Liver (tissue), 9 donors: ENCODE measurements around the gene PLEKHA8. TPM values are rescaled to one million over a fixed set of nuclear protein-coding genes. Genes with fewer than 3 reads are reported as not detected.

Experiments
- DNase-seq: peaks from one replicate; pipeline ENCODE4 v3.0.0-alpha.2; 2017; ENCODE audit warnings: low spot score
- H3K27ac ChIP-seq, 2 donors: one replicate each; pipeline ENCODE4 v1.7.0; 2013; ENCODE audit warnings: inconsistent platforms in 2 of 2, low read length in 2 of 2, control low read depth in 1 of 2, low read depth in 1 of 2, mild to moderate bottlenecking in 1 of 2
- H3K27me3 ChIP-seq, 4 donors: one replicate each; pipeline versions ENCODE4 v1.6.1 to v1.7.0; 2013; ENCODE audit warnings: low read length in 3 of 4, inconsistent platforms in 1 of 4, mild to moderate bottlenecking in 1 of 4, moderate library complexity in 1 of 4; ENCODE audit not compliant: control insufficient read depth in 4 of 4, insufficient read depth in 4 of 4
- H3K36me3 ChIP-seq, 4 donors: one replicate each; pipeline versions ENCODE4 v1.6.1 to v1.7.0; 2013; ENCODE audit warnings: low read length in 3 of 4, mild to moderate bottlenecking in 3 of 4, low read depth in 1 of 4, moderate library complexity in 1 of 4; ENCODE audit not compliant: control insufficient read depth in 4 of 4, insufficient read depth in 3 of 4
- H3K4me1 ChIP-seq, 4 donors: one replicate each; pipeline versions ENCODE4 v1.6.1 to v1.7.0; 2013; ENCODE audit warnings: low read length in 3 of 4, mild to moderate bottlenecking in 3 of 4, moderate library complexity in 1 of 4; ENCODE audit not compliant: control insufficient read depth in 4 of 4, insufficient read depth in 4 of 4
- H3K4me3 ChIP-seq, 3 donors: one replicate each; pipeline versions ENCODE4 v1.6.1 to v1.7.0; 2013; ENCODE audit warnings: low read length in 3 of 3, control low read depth in 1 of 3, low read depth in 1 of 3, mild to moderate bottlenecking in 1 of 3
- H3K9ac ChIP-seq, 2 donors: one replicate each; pipeline ENCODE4 v1.7.0; 2013; ENCODE audit warnings: low read length in 2 of 2, mild to moderate bottlenecking in 2 of 2, moderate library complexity in 2 of 2, control low read depth in 1 of 2, low read depth in 1 of 2
- H3K9me3 ChIP-seq, 4 donors: one replicate each; pipeline versions ENCODE4 v1.6.1 to v1.7.0; 2013; ENCODE audit warnings: low read length in 3 of 4; ENCODE audit not compliant: control insufficient read depth in 4 of 4
- ATF3 ChIP-seq: IDR thresholded peaks from 2 replicates; pipeline ENCODE4 v1.6.1; 2016; ENCODE audit warnings: antibody characterized with exemption
- EGR1 ChIP-seq, 2 donors: IDR thresholded peaks; 2 replicates each; pipeline ENCODE4 v1.6.1; 2016 to 2018; ENCODE audit warnings: antibody characterized with exemption in 2 of 2, low read depth in 2 of 2
- FOXA1 ChIP-seq: IDR thresholded peaks from 2 replicates; pipeline ENCODE4 v1.6.1; 2016; ENCODE audit warnings: antibody characterized with exemption
- FOXA2 ChIP-seq: IDR thresholded peaks from 2 replicates; pipeline ENCODE4 v1.6.1; 2016; ENCODE audit warnings: antibody characterized with exemption
- GABPA ChIP-seq, 2 donors: IDR thresholded peaks in 1 of 2; conservative IDR thresholded peaks in 1 of 2; 2 replicates each; pipeline ENCODE4 v1.6.1; 2016; ENCODE audit warnings: antibody characterized with exemption in 2 of 2, mild to moderate bottlenecking in 1 of 2, moderate library complexity in 1 of 2
- HNF4A ChIP-seq, 2 donors: conservative IDR thresholded peaks; 2 replicates each; pipeline ENCODE4 v1.6.1; 2016; ENCODE audit warnings: antibody characterized with exemption in 2 of 2, mild to moderate bottlenecking in 2 of 2
- HNF4G ChIP-seq: IDR thresholded peaks from 2 replicates; pipeline ENCODE4 v1.6.1; 2016; ENCODE audit warnings: antibody characterized with exemption
- NR2F2 ChIP-seq: IDR thresholded peaks from 2 replicates; pipeline ENCODE4 v1.6.1; 2016; ENCODE audit warnings: antibody characterized with exemption
- RAD21 ChIP-seq, 2 donors: IDR thresholded peaks; 2 replicates each; pipeline ENCODE4 v1.6.1; 2016; ENCODE audit warnings: antibody characterized with exemption in 2 of 2, mild to moderate bottlenecking in 2 of 2
- RXRA ChIP-seq, 2 donors: IDR thresholded peaks; 2 replicates each; pipeline ENCODE4 v1.6.1; 2017 to 2018; ENCODE audit warnings: antibody characterized with exemption in 2 of 2, mild to moderate bottlenecking in 1 of 2
- TAF1 ChIP-seq: conservative IDR thresholded peaks from 2 replicates; pipeline ENCODE4 v1.6.1; 2016; ENCODE audit warnings: antibody characterized with exemption, mild to moderate bottlenecking
- YY1 ChIP-seq: IDR thresholded peaks from 2 replicates; pipeline ENCODE4 v1.6.1; 2016; ENCODE audit warnings: antibody characterized with exemption, mild to moderate bottlenecking
- WGBS: extraction: QIAGEN DNeasy Blood & Tissue Kit; methylation state at CpG from one replicate; pipeline ENCODE4 v1.1.7; 2013; 5-methylcytosine and 5-hydroxymethylcytosine counted together
- polyA plus RNA-seq, 2 donors: library from polyadenylated mRNA; stranded (reverse) in 1 of 2; unstranded in 1 of 2; fragments of 200-250 nt in 1 of 2; fragments of >200 nt in 1 of 2; fragmentation: Nextera tagmentation in 1 of 2; extraction: Ambion mirVana in 1 of 2; gene quantifications; one replicate each; pipeline versions ENCODE4 v1.2.1 to v1.2.3, GENCODE V29; 2013 to 2015
- total RNA-seq, 2 donors: library from RNA; depleted of rRNA; stranded (reverse); fragments of >200 nt; gene quantifications; one replicate each; pipeline ENCODE4 v1.2.3, GENCODE V29; 2014
- TF ChIP-seq, protein P1 (sequence below): IDR thresholded peaks from 2 replicates; pipeline ENCODE4 v1.6.1; 2016; ENCODE audit warnings: antibody characterized with exemption
- TF ChIP-seq, protein P2 (sequence below): IDR thresholded peaks from 2 replicates; pipeline ENCODE4 v1.6.1; 2016; ENCODE audit warnings: antibody characterized with exemption, mild to moderate bottlenecking
- TF ChIP-seq, protein P3 (sequence below): IDR thresholded peaks from 2 replicates; pipeline ENCODE4 v1.6.1; 2016; ENCODE audit warnings: antibody characterized with exemption
- donor health status: healthy.
- donor health status: healthy.
- donor health status: healthy.
- donor health status: healthy.
- donor health status: healthy.

PLEKHA8 gene
- total and polyA plus RNA-seq, 4 donors, result 1.0 to 5.4 (median 2.4) TPM

DNA sequence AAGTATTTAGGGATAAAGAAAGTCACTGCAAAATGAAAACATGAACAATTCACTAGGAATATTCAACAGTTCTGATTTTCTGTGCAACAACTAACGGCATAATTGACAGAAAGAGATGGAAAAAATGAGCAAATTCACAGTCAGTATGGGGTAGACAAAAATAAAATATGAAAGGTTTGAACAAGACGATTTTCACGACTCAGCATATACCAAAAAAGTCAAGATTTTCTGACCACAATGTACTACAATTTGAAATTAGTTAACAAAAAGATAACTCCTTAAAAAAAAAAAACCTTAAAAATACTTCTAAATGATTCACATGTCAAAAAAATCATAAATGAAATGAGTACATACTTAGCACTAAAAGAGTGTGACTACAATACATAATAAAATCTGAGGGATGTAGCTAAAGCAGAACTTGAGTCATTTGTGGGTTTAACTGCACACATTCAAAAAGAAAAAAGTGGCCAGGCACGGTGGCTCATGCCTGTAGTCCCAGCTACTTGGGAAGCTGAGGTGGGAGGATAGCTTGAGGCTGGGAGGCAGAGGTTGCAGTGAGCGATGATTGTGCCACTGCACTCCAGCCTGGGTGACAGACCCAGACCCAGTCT lies 84.0 kb downstream of the PLEKHA8 start:
- DNase-seq, result no peak
- Histone ChIP-seq H3K36me3 (no peaks in the 10 kb centered on the region), H3K4me3 (no peak overlapping the region), H3K27me3 (no peaks in the 10 kb centered on the region), H3K9ac (no peak overlapping the region), H3K27ac (no peak overlapping the region), H3K9me3 (peaks cover 3 to 5% (median 3%) of the 10 kb centered on the region in 4 donors), H3K4me1 (no peaks in the 10 kb centered on the region)
- WGBS, result 95% methylated on average over 5 of the region's 5 CpGs
- TF ChIP-seq EGR1 (IDR thresholded peaks at IDR 0.05; ENCODE audit: low read depth in 2 of 2), result no peak
- no peak for TF ChIP-seq ATF3

GRCh38 chr7:30113144-30113543 lies 84.9 kb downstream of the PLEKHA8 start:
- Histone ChIP-seq H3K9me3 (peaks cover 3 to 5% (median 3%) of the 10 kb centered on the region in 4 donors), H3K9ac (no peak overlapping the region), H3K36me3 (no peaks in the 10 kb centered on the region), H3K27me3 (no peaks in the 10 kb centered on the region), H3K4me1 (no peaks in the 10 kb centered on the region), H3K4me3 (no peak overlapping the region), H3K27ac (no peak overlapping the region)
- DNase-seq, result no peak
- TF ChIP-seq, protein P1, sequence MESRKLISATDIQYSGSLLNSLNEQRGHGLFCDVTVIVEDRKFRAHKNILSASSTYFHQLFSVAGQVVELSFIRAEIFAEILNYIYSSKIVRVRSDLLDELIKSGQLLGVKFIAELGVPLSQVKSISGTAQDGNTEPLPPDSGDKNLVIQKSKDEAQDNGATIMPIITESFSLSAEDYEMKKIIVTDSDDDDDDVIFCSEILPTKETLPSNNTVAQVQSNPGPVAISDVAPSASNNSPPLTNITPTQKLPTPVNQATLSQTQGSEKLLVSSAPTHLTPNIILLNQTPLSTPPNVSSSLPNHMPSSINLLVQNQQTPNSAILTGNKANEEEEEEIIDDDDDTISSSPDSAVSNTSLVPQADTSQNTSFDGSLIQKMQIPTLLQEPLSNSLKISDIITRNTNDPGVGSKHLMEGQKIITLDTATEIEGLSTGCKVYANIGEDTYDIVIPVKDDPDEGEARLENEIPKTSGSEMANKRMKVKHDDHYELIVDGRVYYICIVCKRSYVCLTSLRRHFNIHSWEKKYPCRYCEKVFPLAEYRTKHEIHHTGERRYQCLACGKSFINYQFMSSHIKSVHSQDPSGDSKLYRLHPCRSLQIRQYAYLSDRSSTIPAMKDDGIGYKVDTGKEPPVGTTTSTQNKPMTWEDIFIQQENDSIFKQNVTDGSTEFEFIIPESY, result no peak
- TF ChIP-seq FOXA2 (no peak), RXRA (IDR thresholded peaks at IDR 0.05) (no peak), HNF4G (no peak), YY1 (no peak), GABPA (IDR thresholded peaks at IDR 0.05 in 1 of 2, conservative IDR thresholded peaks at IDR 0.05 in 1 of 2) (no peak), NR2F2 (no peak), HNF4A (conservative IDR thresholded peaks at IDR 0.05) (no peak), TAF1 (no peak), FOXA1 (no peak), RAD21 (IDR thresholded peaks at IDR 0.05) (no peak)
- TF ChIP-seq, protein P2, sequence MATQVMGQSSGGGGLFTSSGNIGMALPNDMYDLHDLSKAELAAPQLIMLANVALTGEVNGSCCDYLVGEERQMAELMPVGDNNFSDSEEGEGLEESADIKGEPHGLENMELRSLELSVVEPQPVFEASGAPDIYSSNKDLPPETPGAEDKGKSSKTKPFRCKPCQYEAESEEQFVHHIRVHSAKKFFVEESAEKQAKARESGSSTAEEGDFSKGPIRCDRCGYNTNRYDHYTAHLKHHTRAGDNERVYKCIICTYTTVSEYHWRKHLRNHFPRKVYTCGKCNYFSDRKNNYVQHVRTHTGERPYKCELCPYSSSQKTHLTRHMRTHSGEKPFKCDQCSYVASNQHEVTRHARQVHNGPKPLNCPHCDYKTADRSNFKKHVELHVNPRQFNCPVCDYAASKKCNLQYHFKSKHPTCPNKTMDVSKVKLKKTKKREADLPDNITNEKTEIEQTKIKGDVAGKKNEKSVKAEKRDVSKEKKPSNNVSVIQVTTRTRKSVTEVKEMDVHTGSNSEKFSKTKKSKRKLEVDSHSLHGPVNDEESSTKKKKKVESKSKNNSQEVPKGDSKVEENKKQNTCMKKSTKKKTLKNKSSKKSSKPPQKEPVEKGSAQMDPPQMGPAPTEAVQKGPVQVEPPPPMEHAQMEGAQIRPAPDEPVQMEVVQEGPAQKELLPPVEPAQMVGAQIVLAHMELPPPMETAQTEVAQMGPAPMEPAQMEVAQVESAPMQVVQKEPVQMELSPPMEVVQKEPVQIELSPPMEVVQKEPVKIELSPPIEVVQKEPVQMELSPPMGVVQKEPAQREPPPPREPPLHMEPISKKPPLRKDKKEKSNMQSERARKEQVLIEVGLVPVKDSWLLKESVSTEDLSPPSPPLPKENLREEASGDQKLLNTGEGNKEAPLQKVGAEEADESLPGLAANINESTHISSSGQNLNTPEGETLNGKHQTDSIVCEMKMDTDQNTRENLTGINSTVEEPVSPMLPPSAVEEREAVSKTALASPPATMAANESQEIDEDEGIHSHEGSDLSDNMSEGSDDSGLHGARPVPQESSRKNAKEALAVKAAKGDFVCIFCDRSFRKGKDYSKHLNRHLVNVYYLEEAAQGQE, result no peak
- TF ChIP-seq, protein P3, sequence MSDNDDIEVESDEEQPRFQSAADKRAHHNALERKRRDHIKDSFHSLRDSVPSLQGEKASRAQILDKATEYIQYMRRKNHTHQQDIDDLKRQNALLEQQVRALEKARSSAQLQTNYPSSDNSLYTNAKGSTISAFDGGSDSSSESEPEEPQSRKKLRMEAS, result no peak
